Keratinocyte (primary cell): ENCODE data around the gene IL15RA. TPM values are rescaled to one million over a fixed set of nuclear protein-coding genes. Genes with fewer than 3 reads are reported as not detected.

Source experiments
- DNase-seq: peaks from one replicate; pipeline ENCODE4 v3.0.0-alpha.2; 2011; ENCODE audit warnings: low read depth, missing footprints, low spot score
- FAIRE-seq: peaks from 2 replicates; lab custom pipeline; 2011; peaks lifted over from hg19 to GRCh38; lab: Jason Lieb, UNC
- H2AFZ ChIP-seq: 2 replicates; pipeline ENCODE4 v1.6.0; 2012; ENCODE audit warnings: low read length, control low read depth, inconsistent platforms; ENCODE audit not compliant: control insufficient read depth
- H3K27ac ChIP-seq: 2 replicates; pipeline ENCODE4 v1.5.1; 2011; ENCODE audit warnings: low read length; ENCODE audit not compliant: control insufficient read depth, insufficient read depth
- H3K27me3 ChIP-seq: 3 replicates; pipeline ENCODE4 v1.6.0; 2011; ENCODE audit warnings: low read length; ENCODE audit not compliant: control insufficient read depth, insufficient read depth; ENCODE audit errors: extremely low read depth
- H3K36me3 ChIP-seq, 2 experiments: 2 replicates in 1 of 2; 3 replicates in 1 of 2; pipeline ENCODE4 v1.5.1; 2011; ENCODE audit warnings: low read length in 2 of 2, mild to moderate bottlenecking in 1 of 2; ENCODE audit not compliant: control insufficient read depth in 2 of 2, insufficient read depth in 2 of 2; ENCODE audit errors: extremely low read depth in 1 of 2
- H3K4me1 ChIP-seq: 3 replicates; pipeline ENCODE4 v1.5.1; 2011; ENCODE audit warnings: low read length; ENCODE audit not compliant: control insufficient read depth, insufficient read depth; ENCODE audit errors: extremely low read depth
- H3K4me2 ChIP-seq: 3 replicates; pipeline ENCODE4 v1.6.0; 2011; ENCODE audit warnings: low read depth, low read length; ENCODE audit not compliant: control insufficient read depth, insufficient read depth; ENCODE audit errors: extremely low read depth
- H3K4me3 ChIP-seq, 3 experiments: fragments of 200-600 bp in 1 of 3; sonication (generic) in 1 of 3; 2 replicates in 2 of 3; 3 replicates in 1 of 3; pipeline ENCODE4 v1.5.1; 2011 to 2016; ENCODE audit warnings: low read length in 3 of 3, mild to moderate bottlenecking in 3 of 3, control low read depth in 2 of 3, inconsistent platforms in 1 of 3, low read depth in 1 of 3, mixed read lengths in 1 of 3, mixed run types in 1 of 3, moderate library complexity in 1 of 3; ENCODE audit not compliant: control insufficient read depth in 2 of 3, insufficient read depth in 2 of 3; ENCODE audit errors: extremely low read depth in 1 of 3
- H3K79me2 ChIP-seq: 2 replicates; pipeline ENCODE4 v1.6.0; 2012; ENCODE audit warnings: low read length; ENCODE audit not compliant: control insufficient read depth, insufficient read depth
- H3K9ac ChIP-seq: 3 replicates; pipeline ENCODE4 v1.6.0; 2011; ENCODE audit warnings: low read length; ENCODE audit not compliant: control insufficient read depth, insufficient read depth; ENCODE audit errors: extremely low read depth
- H3K9me1 ChIP-seq: 3 replicates; pipeline ENCODE4 v1.6.0; 2011; ENCODE audit warnings: low read length; ENCODE audit not compliant: control insufficient read depth, insufficient read depth; ENCODE audit errors: extremely low read depth
- H3K9me3 ChIP-seq: 2 replicates; pipeline ENCODE4 v1.5.1; 2012; ENCODE audit warnings: low read depth, low read length; ENCODE audit not compliant: control insufficient read depth
- H4K20me1 ChIP-seq: 3 replicates; pipeline ENCODE4 v1.6.0; 2011; ENCODE audit warnings: low read length; ENCODE audit not compliant: control insufficient read depth, insufficient read depth; ENCODE audit errors: extremely low read depth
- EZH2 ChIP-seq: IDR thresholded peaks from one replicate; pipeline ENCODE4 v1.6.1; 2012; ENCODE audit warnings: inconsistent platforms, mild to moderate bottlenecking, low read length, moderate library complexity
- dilution Hi-C: fragments of 300-500 bp; cut with MboI; formaldehyde crosslinking; loops from one replicate; pipeline ENCODE4 v1.7.0; 2020; ENCODE audit warnings: low sequenced_read_pairs; ENCODE audit not compliant: extremely low pct_ligation_motif_present
- polyA plus RNA-seq, 5 experiments: library from polyadenylated mRNA; depleted of rRNA in 3 of 5; stranded (reverse) in 3 of 5; stranded (forward) in 1 of 5; unstranded in 1 of 5; fragments of >200 nt; gene quantifications; 1 replicate in 1 of 5; 2 replicates in 3 of 5; 3 replicates in 1 of 5; pipeline versions ENCODE4 v1.2.1 to v1.2.3, GENCODE V29; 2011 to 2012; ENCODE audit warnings: missing spikeins in 2 of 5, low read depth in 1 of 5, low replicate concordance in 1 of 5
- TF ChIP-seq, protein P1 (sequence below), 3 experiments: IDR thresholded peaks in 1 of 3; conservative IDR thresholded peaks in 1 of 3; optimal IDR thresholded peaks in 1 of 3; 2 replicates in 2 of 3; 3 replicates in 1 of 3; pipeline versions ENCODE3 to v1.5.1; 2011; ENCODE audit warnings: low read length in 3 of 3, mild to moderate bottlenecking in 3 of 3, moderate library complexity in 2 of 3, control low read depth in 1 of 3, inconsistent platforms in 1 of 3; ENCODE audit not compliant: insufficient read depth in 2 of 3; ENCODE audit errors: extremely low read depth in 1 of 3

IL15RA gene
- polyA plus RNA-seq, 1 donor (not counting 4 experiments of a cell fraction or from before 2014, with no cell fraction given) = 3.8 TPM

DNA sequence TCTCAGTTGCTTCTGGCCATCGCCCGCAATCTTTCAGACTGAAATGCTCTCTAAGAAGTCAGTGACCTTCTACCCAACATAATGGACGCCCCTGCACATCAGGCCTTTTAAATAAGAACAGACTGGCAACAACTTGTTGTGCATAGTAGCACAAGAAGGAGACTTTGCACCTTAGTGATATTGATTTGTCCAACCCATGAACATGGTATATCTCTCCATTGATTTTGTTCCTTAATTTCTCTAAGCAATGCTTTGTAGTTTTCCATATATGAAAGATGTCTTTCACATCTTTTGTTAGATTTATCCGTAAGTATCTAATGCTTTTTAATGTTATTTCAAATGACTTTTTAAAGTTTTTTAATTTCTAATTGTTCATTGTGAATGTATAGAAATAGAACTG lies 4.3 kb downstream of the IL15RA start:
- Histone ChIP-seq H2AFZ (no peak overlapping the region), H3K4me2 (no peak overlapping the region), H3K36me3 (no peaks in the 10 kb centered on the region), H3K27ac (no peak overlapping the region), H3K79me2 (peaks cover 2% of the 10 kb centered on the region), H3K27me3 (peaks cover 5% of the 10 kb centered on the region), H3K9ac (no peak overlapping the region), H4K20me1 (no peaks in the 10 kb centered on the region), H3K9me3 (no peaks in the 10 kb centered on the region), H3K4me1 (peaks cover 12% of the 10 kb centered on the region), H3K9me1 (no peaks in the 10 kb centered on the region), H3K4me3 (no peak overlapping the region)
- dilution Hi-C loops = loop anchor here (25.0 kb wide), 1 partner anchor 114 kb away; the partner anchor contains the start of gene RBM17
- DNase-seq = no peak
- TF ChIP-seq, protein P1, sequence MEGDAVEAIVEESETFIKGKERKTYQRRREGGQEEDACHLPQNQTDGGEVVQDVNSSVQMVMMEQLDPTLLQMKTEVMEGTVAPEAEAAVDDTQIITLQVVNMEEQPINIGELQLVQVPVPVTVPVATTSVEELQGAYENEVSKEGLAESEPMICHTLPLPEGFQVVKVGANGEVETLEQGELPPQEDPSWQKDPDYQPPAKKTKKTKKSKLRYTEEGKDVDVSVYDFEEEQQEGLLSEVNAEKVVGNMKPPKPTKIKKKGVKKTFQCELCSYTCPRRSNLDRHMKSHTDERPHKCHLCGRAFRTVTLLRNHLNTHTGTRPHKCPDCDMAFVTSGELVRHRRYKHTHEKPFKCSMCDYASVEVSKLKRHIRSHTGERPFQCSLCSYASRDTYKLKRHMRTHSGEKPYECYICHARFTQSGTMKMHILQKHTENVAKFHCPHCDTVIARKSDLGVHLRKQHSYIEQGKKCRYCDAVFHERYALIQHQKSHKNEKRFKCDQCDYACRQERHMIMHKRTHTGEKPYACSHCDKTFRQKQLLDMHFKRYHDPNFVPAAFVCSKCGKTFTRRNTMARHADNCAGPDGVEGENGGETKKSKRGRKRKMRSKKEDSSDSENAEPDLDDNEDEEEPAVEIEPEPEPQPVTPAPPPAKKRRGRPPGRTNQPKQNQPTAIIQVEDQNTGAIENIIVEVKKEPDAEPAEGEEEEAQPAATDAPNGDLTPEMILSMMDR (optimal IDR thresholded peaks at IDR 0.05 in 1 of 3, IDR thresholded peaks at IDR 0.05 in 1 of 3, conservative IDR thresholded peaks at IDR 0.05 in 1 of 3; ENCODE audit: extremely low read depth in 1 of 3, insufficient read depth in 2 of 3, low read length in 3 of 3) = no peak
- no peak for TF ChIP-seq EZH2
- no peak for FAIRE-seq

DNA sequence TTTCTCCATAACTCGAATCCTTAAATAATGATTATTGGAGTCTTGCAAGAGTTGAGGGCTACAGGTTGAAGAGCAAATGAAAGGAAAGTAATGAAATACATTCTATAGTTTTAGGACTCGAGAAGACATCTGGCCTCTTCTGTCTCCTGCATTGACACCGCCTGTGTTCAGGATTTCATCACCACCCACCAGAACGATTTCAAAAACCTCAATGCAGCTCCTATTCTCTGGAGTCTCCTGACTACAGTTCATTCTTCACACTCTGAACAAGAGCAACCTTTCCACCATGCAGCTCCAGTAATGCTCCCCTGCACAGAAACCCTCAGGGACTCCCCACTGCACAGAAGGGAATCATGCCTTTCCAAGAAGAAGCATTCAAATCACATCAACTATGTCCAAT lies 5.5 kb downstream of the IL15RA start:
- TF ChIP-seq EZH2 = no peak
- TF ChIP-seq, protein P1 (optimal IDR thresholded peaks at IDR 0.05 in 1 of 3, IDR thresholded peaks at IDR 0.05 in 1 of 3, conservative IDR thresholded peaks at IDR 0.05 in 1 of 3; ENCODE audit: extremely low read depth in 1 of 3, insufficient read depth in 2 of 3, low read length in 3 of 3) = no peak
- Histone ChIP-seq H3K27ac (no peak overlapping the region), H3K4me1 (peaks cover 12% of the 10 kb centered on the region), H4K20me1 (no peaks in the 10 kb centered on the region), H3K79me2 (peaks cover 2% of the 10 kb centered on the region), H2AFZ (no peak overlapping the region), H3K27me3 (no peaks in the 10 kb centered on the region), H3K4me2 (peak overlapping the region; percentile 54), H3K4me3 (no peak overlapping the region), H3K36me3 (no peaks in the 10 kb centered on the region), H3K9me3 (no peaks in the 10 kb centered on the region), H3K9me1 (no peaks in the 10 kb centered on the region), H3K9ac (no peak overlapping the region)
- dilution Hi-C loops = loop anchor here (25.0 kb wide), 1 partner anchor 115 kb away; the partner anchor contains the start of gene RBM17
- DNase-seq (no peak), FAIRE-seq (no peak)
